ENCODE measurements around the gene RFX8.

The RFX8 gene

DNA sequence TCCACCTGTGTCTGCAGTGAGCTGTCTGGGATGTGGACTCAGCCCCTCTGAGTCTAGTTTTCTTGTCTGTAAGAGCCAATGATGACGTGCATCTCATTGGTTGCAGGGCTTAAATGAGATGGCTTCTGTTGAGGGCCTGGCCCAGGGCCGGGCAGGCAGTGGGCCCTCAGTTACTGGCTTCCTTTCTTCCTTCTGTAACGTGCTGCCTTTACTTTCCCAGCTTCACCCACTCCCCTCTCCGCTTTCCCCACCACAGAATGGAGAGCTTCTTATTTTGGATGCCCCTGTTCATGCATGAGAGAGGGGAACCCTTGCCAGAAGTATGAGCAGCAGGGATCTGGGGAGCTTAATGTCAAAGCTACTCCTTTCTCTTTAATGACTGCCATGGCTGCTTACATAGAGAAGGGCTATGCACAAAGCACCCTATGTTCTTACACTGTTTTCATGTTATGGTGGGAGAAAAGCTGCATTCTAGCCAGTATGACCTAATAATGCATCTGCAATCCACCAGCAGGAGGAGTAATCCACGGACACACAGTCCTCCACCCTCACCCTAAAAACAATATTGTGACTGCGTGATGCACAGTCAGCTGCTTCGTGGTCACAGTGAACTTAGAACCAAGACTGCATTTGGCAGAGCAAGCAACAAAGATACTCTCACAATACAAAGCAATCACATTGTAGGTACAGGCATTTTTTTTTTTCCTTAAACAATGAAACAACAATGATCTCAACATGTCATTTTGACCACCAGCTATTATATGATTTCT is 124.8 kb downstream of the RFX8 start:
- peak; percentile 83 for DNase-seq (ENCODE audit: low spot score)

DNA sequence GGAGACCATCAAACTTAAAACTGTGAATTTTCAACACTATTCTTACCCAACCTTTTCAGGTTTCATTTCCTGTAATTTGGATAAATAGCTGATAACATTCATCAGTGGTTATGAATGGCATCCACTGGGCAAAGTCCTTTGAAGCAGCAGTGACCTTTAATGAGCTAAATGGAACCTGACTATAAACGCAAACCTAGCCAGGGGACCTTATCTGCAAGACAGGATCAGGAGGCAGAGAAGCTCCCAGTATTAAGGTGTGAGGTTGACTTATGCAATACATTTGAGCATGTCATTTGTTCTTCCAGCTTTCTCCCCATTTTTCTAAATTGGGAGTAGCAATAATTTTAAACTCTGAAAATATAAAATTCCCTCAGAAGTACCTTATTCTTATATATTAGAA is 126.0 kb downstream of the RFX8 start:
- DNase-seq (ENCODE audit: low spot score), result no peak

Data from globus pallidus (tissue), 1 donor.